K562 (cell line): ENCODE data around the gene TNN. TPM values are rescaled to one million over a fixed set of nuclear protein-coding genes. Genes with fewer than 3 reads are reported as not detected.

Experiments
- ESRRB ChIP-seq: fragments of 250-450 bp; sonication (Bioruptor Pico); IDR thresholded peaks from 2 replicates; pipeline ENCODE4 v1.5.0; 2020; ENCODE audit warnings: mild to moderate bottlenecking, moderate library complexity, borderline replicate concordance
- GATAD2B ChIP-seq: fragments of 450-650 bp; IDR thresholded peaks from 2 replicates; pipeline ENCODE4 v1.6.1; 2017; ENCODE audit warnings: mild to moderate bottlenecking, borderline replicate concordance
- HDAC2 ChIP-seq: fragments of 450-650 bp; IDR thresholded peaks from 2 replicates; pipeline ENCODE4 v1.6.1; 2016; ENCODE audit warnings: mild to moderate bottlenecking
- LCOR ChIP-seq: sonication (generic); formaldehyde crosslinking; IDR thresholded peaks from 2 replicates; pipeline ENCODE4 v1.8.0; 2022; ENCODE audit warnings: mild to moderate bottlenecking, missing genetic modification reagents
- MAFG ChIP-seq: fragments of 450-650 bp; conservative IDR thresholded peaks from 2 replicates; pipeline ENCODE4 v1.6.1; 2016; ENCODE audit warnings: missing genetic modification characterization, missing compliant biosample characterization
- MAFK ChIP-seq: IDR thresholded peaks from 2 replicates; pipeline ENCODE4 v1.6.1; 2011; ENCODE audit warnings: low read length, improper control_type of control experiment
- NCOR1 ChIP-seq: fragments of 450-650 bp; IDR thresholded peaks from 2 replicates; pipeline ENCODE4 v1.6.1; 2016; ENCODE audit warnings: mild to moderate bottlenecking, moderate library complexity
- OTX1 ChIP-seq: fragments of 450-650 bp; formaldehyde crosslinking; IDR thresholded peaks from 2 replicates; pipeline ENCODE4 v1.4.0; 2022; ENCODE audit warnings: mild to moderate bottlenecking
- PHF21A ChIP-seq: fragments of 450-650 bp; IDR thresholded peaks from 2 replicates; pipeline ENCODE4 v1.6.1; 2017; ENCODE audit warnings: low read depth, borderline replicate concordance
- REST ChIP-seq, 2 experiments: fragments of 450-650 bp; formaldehyde crosslinking in 1 of 2; IDR thresholded peaks; 2 replicates each; pipeline versions ENCODE4 v1.4.0 to v1.6.1; 2014 to 2020; ENCODE audit warnings: mild to moderate bottlenecking in 2 of 2, borderline replicate concordance in 1 of 2, low read depth in 1 of 2
- STAG1 ChIP-seq: sonication (generic); formaldehyde crosslinking; IDR thresholded peaks from 2 replicates; pipeline ENCODE4 v1.5.0; 2020; ENCODE audit warnings: missing genetic modification reagents, borderline replicate concordance
- TAF15 ChIP-seq: fragments of 200-400 bp; formaldehyde crosslinking; IDR thresholded peaks from 2 replicates; pipeline ENCODE4 v1.6.1; 2017; ENCODE audit warnings: mild to moderate bottlenecking, low read depth, low read length, moderate library complexity
- TCF7 ChIP-seq: sonication (generic); IDR thresholded peaks from 2 replicates; pipeline ENCODE4 v1.6.1; 2016; ENCODE audit warnings: antibody characterized with exemption, borderline replicate concordance
- ZFPM2 ChIP-seq: fragments of 250-450 bp; sonication (Bioruptor Pico); IDR thresholded peaks from 2 replicates; pipeline ENCODE4 v1.5.1; 2022; ENCODE audit warnings: mild to moderate bottlenecking
- ZNF561 ChIP-seq: fragments of 450-650 bp; formaldehyde crosslinking; conservative IDR thresholded peaks from 2 replicates; pipeline ENCODE4 v1.4.0; 2020; ENCODE audit warnings: mild to moderate bottlenecking, moderate library complexity
- polyA plus RNA-seq, 8 experiments: library from polyadenylated mRNA; depleted of rRNA in 4 of 8; stranded (reverse) in 5 of 8; unstranded in 3 of 8; fragments of >200 nt; fragmentation: Nextera tagmentation in 2 of 8; fragmentation: Illumina TruSeq in 1 of 8; extraction: Ambion mirVana in 2 of 8; extraction: Trizol in 1 of 8; gene quantifications; 2 replicates each; pipeline versions ENCODE4 v1.2.1 to v1.2.3, GENCODE V29; 2011 to 2014; ENCODE audit warnings: inconsistent platforms in 1 of 8, missing spikeins in 1 of 8
- total RNA-seq, 7 experiments: library from RNA; depleted of rRNA in 6 of 7; stranded (reverse); fragments of >200 nt in 6 of 7; fragmentation: Illumina TruSeq in 2 of 7; extraction: Trizol in 2 of 7; gene quantifications; 2 replicates each; pipeline versions ENCODE4 v1.2.1 to v1.2.3, GENCODE V29; 2011 to 2021; ENCODE audit warnings: low replicate concordance in 1 of 7
- TF ChIP-seq, protein P1 (sequence below): fragments of 250-450 bp; sonication (Bioruptor Pico); IDR thresholded peaks from 2 replicates; pipeline ENCODE4 v1.5.0; 2021
- TF ChIP-seq, protein P2 (sequence below): sonication (generic); IDR thresholded peaks from 2 replicates; pipeline ENCODE4 v1.6.1; 2016

TNN gene
- total and polyA plus RNA-seq, 9 of the 15 experiments (the other 6 are each of a cell fraction or from before 2014, with no cell fraction given) = 0.01 to 0.09 (median 0.07) TPM; not detected in 4

DNA sequence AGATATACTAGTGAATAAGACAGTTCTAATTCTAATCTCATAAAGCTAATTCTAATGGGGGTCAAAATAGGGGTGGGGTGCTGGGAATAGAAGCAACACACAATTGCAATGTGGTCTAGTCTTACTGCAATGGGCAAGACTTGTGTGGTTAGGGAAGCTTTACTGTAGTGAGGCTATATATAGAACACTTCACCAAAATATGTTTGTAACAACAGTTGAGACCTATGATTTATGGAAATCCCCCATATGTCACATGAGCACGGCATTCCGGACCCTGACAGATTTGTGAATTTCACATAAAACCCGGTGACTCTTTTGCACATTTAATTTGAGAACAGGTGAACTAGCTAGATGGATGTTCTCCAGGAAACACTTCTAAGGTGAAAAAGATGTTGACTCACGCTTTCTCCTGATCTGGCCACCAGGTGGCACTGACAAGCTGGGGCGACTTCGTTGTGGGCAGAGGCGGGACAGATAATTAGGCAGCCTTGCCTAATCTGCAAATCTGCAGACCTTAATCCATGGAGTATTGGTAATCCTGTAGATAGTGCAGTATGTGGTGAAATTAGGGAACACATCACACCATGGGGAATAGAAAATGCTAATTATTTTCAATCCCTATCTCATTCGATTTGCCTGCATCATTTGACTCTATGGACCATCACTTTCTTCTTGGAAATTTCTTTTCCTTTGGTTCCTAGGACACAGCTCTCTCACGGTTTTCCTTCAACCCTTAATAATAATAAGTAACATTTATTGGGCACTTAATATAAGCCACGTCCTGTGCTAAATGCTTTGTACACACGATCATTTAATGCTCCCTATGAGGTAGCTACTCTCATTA is 87.2 kb downstream of the TNN start (continued):
- no peak for TF ChIP-seq TAF15
- peak; percentile 88 for TF ChIP-seq MAFG (tag)
- 0 out of 2 replicates have a peak, but pooled peaks have one; percentile 39 for TF ChIP-seq HDAC2
- peak; percentile 93 for TF ChIP-seq REST (IDR thresholded peaks at IDR 0.05; ENCODE audit: borderline replicate concordance)
- no peak for TF ChIP-seq REST (CRISPR knock-in tag; IDR thresholded peaks at IDR 0.05; ENCODE audit: low read depth)
- TF ChIP-seq OTX1 (CRISPR knock-in tag) = no peak
- TF ChIP-seq ZFPM2 = no peak
- TF ChIP-seq GATAD2B = no peak
- no peak for TF ChIP-seq ESRRB (CRISPR knock-in tag)
- TF ChIP-seq, protein P1, sequence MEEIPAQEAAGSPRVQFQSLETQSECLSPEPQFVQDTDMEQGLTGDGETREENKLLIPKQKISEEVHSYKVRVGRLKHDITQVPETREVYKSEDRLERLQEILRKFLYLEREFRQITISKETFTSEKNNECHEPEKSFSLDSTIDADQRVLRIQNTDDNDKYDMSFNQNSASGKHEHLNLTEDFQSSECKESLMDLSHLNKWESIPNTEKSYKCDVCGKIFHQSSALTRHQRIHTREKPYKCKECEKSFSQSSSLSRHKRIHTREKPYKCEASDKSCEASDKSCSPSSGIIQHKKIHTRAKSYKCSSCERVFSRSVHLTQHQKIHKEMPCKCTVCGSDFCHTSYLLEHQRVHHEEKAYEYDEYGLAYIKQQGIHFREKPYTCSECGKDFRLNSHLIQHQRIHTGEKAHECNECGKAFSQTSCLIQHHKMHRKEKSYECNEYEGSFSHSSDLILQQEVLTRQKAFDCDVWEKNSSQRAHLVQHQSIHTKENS = no peak
- no peak for TF ChIP-seq ZNF561 (CRISPR knock-in tag)
- peak; percentile 64; the same call in 1 of the 2 replicates for TF ChIP-seq STAG1 (CRISPR knock-in tag)
- TF ChIP-seq MAFK = peak; percentile 53; the same call in 1 of the 2 replicates
- 0 out of 2 replicates have a peak, but pooled peaks have one; percentile 38 for TF ChIP-seq LCOR (CRISPR knock-in tag)
- TF ChIP-seq PHF21A = no peak
- TF ChIP-seq, protein P2, sequence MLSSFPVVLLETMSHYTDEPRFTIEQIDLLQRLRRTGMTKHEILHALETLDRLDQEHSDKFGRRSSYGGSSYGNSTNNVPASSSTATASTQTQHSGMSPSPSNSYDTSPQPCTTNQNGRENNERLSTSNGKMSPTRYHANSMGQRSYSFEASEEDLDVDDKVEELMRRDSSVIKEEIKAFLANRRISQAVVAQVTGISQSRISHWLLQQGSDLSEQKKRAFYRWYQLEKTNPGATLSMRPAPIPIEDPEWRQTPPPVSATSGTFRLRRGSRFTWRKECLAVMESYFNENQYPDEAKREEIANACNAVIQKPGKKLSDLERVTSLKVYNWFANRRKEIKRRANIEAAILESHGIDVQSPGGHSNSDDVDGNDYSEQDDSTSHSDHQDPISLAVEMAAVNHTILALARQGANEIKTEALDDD = peak; percentile 17; the same call in 1 of the 2 replicates
- TF ChIP-seq TCF7 = no peak
- TF ChIP-seq NCOR1 = no peak
